Neural progenitor cell (in vitro differentiated cells): ENCODE data around the gene SFMBT2. TPM values are rescaled to one million over a fixed set of nuclear protein-coding genes. Genes with fewer than 3 reads are reported as not detected.

Experiments used
- DNase-seq: peaks from one replicate; pipeline ENCODE4 v3.0.0-alpha.2; 2016; ENCODE audit warnings: low spot score
- H2AFZ ChIP-seq: fragments of 200-600 bp; sonication (generic); replicated peaks from 2 replicates; pipeline ENCODE4 v1.6.1; 2016; ENCODE audit warnings: antibody characterized with exemption
- H3F3A ChIP-seq: fragments of 200-600 bp; sonication (generic); 2 replicates; pipeline ENCODE4 v1.6.1; 2016; ENCODE audit warnings: antibody characterized with exemption, low read depth
- H3K27ac ChIP-seq: fragments of 200-600 bp; sonication (generic); 2 replicates; pipeline ENCODE4 v1.5.1; 2016; ENCODE audit warnings: mild to moderate bottlenecking
- H3K27me3 ChIP-seq: fragments of 200-600 bp; sonication (generic); 2 replicates; pipeline ENCODE4 v1.6.1; 2016; ENCODE audit warnings: mild to moderate bottlenecking, moderate library complexity
- H3K36me3 ChIP-seq: fragments of 200-600 bp; sonication (generic); 2 replicates; pipeline ENCODE4 v1.5.1; 2016
- H3K4me1 ChIP-seq: fragments of 200-600 bp; sonication (generic); 2 replicates; pipeline ENCODE4 v1.6.1; 2016; ENCODE audit warnings: mixed run types
- H3K4me2 ChIP-seq: fragments of 200-600 bp; sonication (generic); 2 replicates; pipeline ENCODE4 v1.6.1; 2016
- H3K4me3 ChIP-seq: fragments of 200-600 bp; sonication (generic); 2 replicates; pipeline ENCODE4 v1.5.1; 2016
- H3K79me2 ChIP-seq: fragments of 200-600 bp; sonication (generic); 2 replicates; pipeline ENCODE4 v1.6.1; 2016; ENCODE audit warnings: low read depth
- H3K9ac ChIP-seq: fragments of 200-600 bp; sonication (generic); 2 replicates; pipeline ENCODE4 v1.6.1; 2016
- H3K9me3 ChIP-seq: fragments of 200-600 bp; sonication (generic); 2 replicates; pipeline ENCODE4 v1.5.1; 2016; ENCODE audit warnings: low read depth
- H4K20me1 ChIP-seq: fragments of 200-600 bp; sonication (generic); 2 replicates; pipeline ENCODE4 v1.6.1; 2016; ENCODE audit warnings: low read depth
- H3K27ac Mint-ChIP-seq: 3 replicates; pipeline ENCODE4 v1.8.0; 2021; ENCODE audit warnings: mixed read lengths
- H3K27me3 Mint-ChIP-seq: 2 replicates; pipeline ENCODE4 v1.8.0; 2022; ENCODE audit warnings: low read depth, mild to moderate bottlenecking, inconsistent platforms, moderate library complexity, mixed read lengths; ENCODE audit not compliant: insufficient read depth
- H3K36me3 Mint-ChIP-seq: 3 replicates; pipeline ENCODE4 v1.8.0; 2021; ENCODE audit warnings: mixed read lengths
- H3K4me1 Mint-ChIP-seq: 3 replicates; pipeline ENCODE4 v1.8.0; 2021; ENCODE audit warnings: mixed read lengths
- H3K4me3 Mint-ChIP-seq: 3 replicates; pipeline ENCODE4 v1.8.0; 2021; ENCODE audit warnings: mild to moderate bottlenecking, moderate library complexity, mixed read lengths
- H3K9me3 Mint-ChIP-seq: 3 replicates; pipeline ENCODE4 v1.8.0; 2020; ENCODE audit warnings: mixed read lengths
- CTCF ChIP-seq: fragments of 200-600 bp; sonication (generic); IDR thresholded peaks from 2 replicates; pipeline ENCODE4 v1.5.1; 2017; ENCODE audit warnings: antibody characterized with exemption, mild to moderate bottlenecking
- EZH2 ChIP-seq: fragments of 200-600 bp; sonication (generic); IDR thresholded peaks from 2 replicates; pipeline ENCODE4 v1.6.1; 2017; ENCODE audit warnings: antibody characterized with exemption, mild to moderate bottlenecking, moderate library complexity
- EZH2phosphoT487 ChIP-seq: fragments of 200-600 bp; sonication (generic); IDR thresholded peaks from 2 replicates; pipeline ENCODE4 v1.6.1; 2017; ENCODE audit warnings: antibody characterized with exemption
- total RNA-seq: library from RNA; depleted of rRNA; stranded (reverse); fragments of >200 nt; gene quantifications from 2 replicates; pipeline ENCODE4 v1.2.3, GENCODE V29; 2015; ENCODE audit warnings: low replicate concordance

SFMBT2 gene
- total RNA-seq, 1 donor from 2014 or later: 1.8 TPM

- H3K27ac Mint-ChIP-seq: no peak overlapping the region
- H3K4me1 ChIP-seq: no peaks in the 10 kb centered on the region
- H3K27ac ChIP-seq: no peak overlapping the region
- DNase-seq: no peak
- H4K20me1 ChIP-seq: no peaks in the 10 kb centered on the region
- no peak overlapping the region for H2AFZ ChIP-seq
- peaks cover 32% of the 10 kb centered on the region for H3K9me3 Mint-ChIP-seq
- H3K4me3 ChIP-seq: no peak overlapping the region
- TF ChIP-seq EZH2 (no peak), EZH2phosphoT487 (no peak)
- H3F3A ChIP-seq: no peaks in the 10 kb centered on the region
- H3K9me3 ChIP-seq: peaks cover 14% of the 10 kb centered on the region
- H3K9ac ChIP-seq: no peak overlapping the region
- H3K79me2 ChIP-seq: no peaks in the 10 kb centered on the region
- peaks cover 17% of the 10 kb centered on the region for H3K36me3 Mint-ChIP-seq
- H3K4me1 Mint-ChIP-seq: no peaks in the 10 kb centered on the region
- no peaks in the 10 kb centered on the region for H3K36me3 ChIP-seq
- H3K4me3 Mint-ChIP-seq: no peak overlapping the region
- no peaks in the 10 kb centered on the region for H3K27me3 Mint-ChIP-seq
- no peaks in the 10 kb centered on the region for H3K27me3 ChIP-seq
- H3K4me2 ChIP-seq: no peak overlapping the region
Measured at GRCh38 chr10:7327885-7328284, 82.9 kb downstream of the SFMBT2 start.

GRCh38 chr10:7322623-7323022, 88.2 kb downstream of the SFMBT2 start:
- H3K9me3 Mint-ChIP-seq: peaks cover 14% of the 10 kb centered on the region
- H3K27ac Mint-ChIP-seq: no peak overlapping the region
- Histone ChIP-seq H3K4me1 (no peaks in the 10 kb centered on the region), H4K20me1 (no peaks in the 10 kb centered on the region), H3K9me3 (peaks cover under 1% of the 10 kb centered on the region), H3K4me3 (no peak overlapping the region), H3K36me3 (no peaks in the 10 kb centered on the region), H2AFZ (no peak overlapping the region), H3K9ac (no peak overlapping the region), H3K27me3 (no peaks in the 10 kb centered on the region), H3K4me2 (no peak overlapping the region), H3F3A (no peaks in the 10 kb centered on the region), H3K79me2 (no peaks in the 10 kb centered on the region), H3K27ac (no peak overlapping the region)
- no peak for DNase-seq
- H3K4me3 Mint-ChIP-seq: no peak overlapping the region
- TF ChIP-seq EZH2phosphoT487: no peak
- no peak for TF ChIP-seq EZH2
- TF ChIP-seq CTCF: no peak
- no peaks in the 10 kb centered on the region for H3K27me3 Mint-ChIP-seq
- peaks cover 9% of the 10 kb centered on the region for H3K36me3 Mint-ChIP-seq
- H3K4me1 Mint-ChIP-seq: no peaks in the 10 kb centered on the region

- H3K27me3 ChIP-seq: no peaks in the 10 kb centered on the region
- H3K4me3 Mint-ChIP-seq: no peak overlapping the region
- H3K9me3 ChIP-seq: no peaks in the 10 kb centered on the region
- H3K4me1 ChIP-seq: no peaks in the 10 kb centered on the region
- peaks cover 6% of the 10 kb centered on the region for H3K36me3 Mint-ChIP-seq
- H3K9me3 Mint-ChIP-seq: peaks cover 6% of the 10 kb centered on the region
- H3F3A ChIP-seq: no peaks in the 10 kb centered on the region
- H4K20me1 ChIP-seq: no peaks in the 10 kb centered on the region
- no peak overlapping the region for H3K4me2 ChIP-seq
- no peaks in the 10 kb centered on the region for H3K4me1 Mint-ChIP-seq
- no peak for DNase-seq
- no peak for TF ChIP-seq EZH2
- TF ChIP-seq CTCF: no peak
- no peak for TF ChIP-seq EZH2phosphoT487
- H2AFZ ChIP-seq: no peak overlapping the region
- no peaks in the 10 kb centered on the region for H3K36me3 ChIP-seq
- H3K79me2 ChIP-seq: no peaks in the 10 kb centered on the region
- H3K9ac ChIP-seq: no peak overlapping the region
- no peak overlapping the region for H3K27ac ChIP-seq
- H3K4me3 ChIP-seq: no peak overlapping the region
- H3K27ac Mint-ChIP-seq: no peak overlapping the region
- H3K27me3 Mint-ChIP-seq: no peaks in the 10 kb centered on the region
Measured at GRCh38 chr10:7320072-7320471, 90.8 kb downstream of the SFMBT2 start.

- Histone ChIP-seq H3K4me1 (no peaks in the 10 kb centered on the region), H3K4me3 (no peak overlapping the region), H3K27ac (no peak overlapping the region), H3K27me3 (no peaks in the 10 kb centered on the region), H2AFZ (no peak overlapping the region), H3K36me3 (no peaks in the 10 kb centered on the region), H4K20me1 (no peaks in the 10 kb centered on the region), H3K79me2 (no peaks in the 10 kb centered on the region), H3K4me2 (no peak overlapping the region), H3K9ac (no peak overlapping the region), H3K9me3 (no peaks in the 10 kb centered on the region), H3F3A (no peaks in the 10 kb centered on the region)
- H3K36me3 Mint-ChIP-seq: peaks cover 6% of the 10 kb centered on the region
- H3K4me1 Mint-ChIP-seq: no peaks in the 10 kb centered on the region
- no peak overlapping the region for H3K27ac Mint-ChIP-seq
- no peak overlapping the region for H3K4me3 Mint-ChIP-seq
- no peak for DNase-seq
- H3K27me3 Mint-ChIP-seq: no peaks in the 10 kb centered on the region
- H3K9me3 Mint-ChIP-seq: peaks cover 6% of the 10 kb centered on the region
- TF ChIP-seq EZH2phosphoT487 (no peak), EZH2 (no peak), CTCF (no peak)
Measured at GRCh38 chr10:7319632-7320031, 91.2 kb downstream of the SFMBT2 start.
